ENCODE data around the gene MMP25.

The MMP25 gene

DNA sequence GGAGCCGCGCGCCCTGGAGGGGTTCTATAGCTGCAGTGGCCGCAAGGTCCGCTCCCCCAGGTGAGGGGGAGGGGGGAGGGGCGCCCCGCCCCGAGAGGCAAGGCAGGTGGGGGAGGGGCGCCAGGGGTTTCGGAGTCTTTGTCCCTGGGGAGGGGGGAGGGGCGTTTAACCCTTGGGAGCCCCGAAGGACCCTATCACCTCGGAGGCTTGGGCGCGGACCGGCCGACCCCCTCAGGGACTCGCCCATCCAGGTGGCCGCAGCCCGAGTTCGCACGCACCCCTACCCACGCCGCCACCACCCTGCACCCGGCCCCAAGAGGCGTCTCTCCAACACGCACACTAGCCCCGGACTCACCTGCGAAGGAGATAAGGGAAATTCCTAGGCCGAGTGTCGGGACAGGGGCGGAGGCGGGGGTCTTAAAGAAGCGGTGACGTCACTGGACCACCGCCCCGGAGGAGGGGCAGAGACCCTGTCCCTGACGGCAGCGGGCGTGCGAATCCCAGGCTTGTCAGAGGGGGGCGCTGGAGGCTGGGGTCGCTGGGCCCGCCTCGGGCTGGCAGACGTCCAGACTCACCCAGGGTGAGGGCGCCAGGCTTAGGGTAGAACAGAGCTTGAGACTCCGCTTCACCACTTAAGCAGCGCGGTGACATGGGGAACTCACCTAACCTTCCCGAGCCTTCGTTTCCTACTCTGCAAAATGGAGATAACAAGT lies 28.4 kb upstream of the MMP25 start, which contains the start of gene CLDN6:
TSS of gene CLDN6 (minus strand) at position 390 of the 713 bp plus-strand sequence. CDS start 2,162 bp downstream, outside the sequence.
- no peak for DNase-seq

DNA sequence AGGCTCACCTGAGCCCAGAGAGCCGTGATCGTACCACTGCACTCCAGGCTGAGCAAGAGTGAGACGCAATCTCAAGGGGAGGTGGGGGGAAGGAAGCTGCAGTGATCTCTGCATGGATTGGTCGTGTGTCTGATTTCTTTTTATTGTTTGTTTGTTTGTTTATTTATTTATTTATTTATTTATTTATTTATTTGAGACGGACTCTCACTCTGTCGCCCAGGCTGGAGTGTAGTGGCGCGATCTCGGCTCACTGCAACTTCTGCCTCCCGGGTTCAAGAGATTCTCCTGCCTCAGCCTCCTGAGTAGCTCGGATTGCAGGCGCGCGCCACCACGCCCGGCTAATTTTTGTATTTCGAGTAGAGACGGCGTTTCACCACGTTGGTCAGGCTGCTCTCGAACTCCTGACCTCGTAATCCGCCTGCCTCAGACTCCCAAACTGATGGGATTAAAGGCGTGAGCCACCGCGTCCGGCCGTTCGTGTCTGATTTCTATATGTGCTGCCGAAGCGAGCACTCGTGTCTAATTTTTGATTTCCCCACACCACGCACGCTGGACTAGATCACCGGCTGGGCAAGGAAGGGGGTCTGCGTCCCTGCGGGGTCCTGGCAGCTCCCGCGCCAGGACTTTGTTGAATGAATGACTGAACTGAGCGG lies 26.6 kb upstream of the MMP25 start:
- DNase-seq = no peak

DNA sequence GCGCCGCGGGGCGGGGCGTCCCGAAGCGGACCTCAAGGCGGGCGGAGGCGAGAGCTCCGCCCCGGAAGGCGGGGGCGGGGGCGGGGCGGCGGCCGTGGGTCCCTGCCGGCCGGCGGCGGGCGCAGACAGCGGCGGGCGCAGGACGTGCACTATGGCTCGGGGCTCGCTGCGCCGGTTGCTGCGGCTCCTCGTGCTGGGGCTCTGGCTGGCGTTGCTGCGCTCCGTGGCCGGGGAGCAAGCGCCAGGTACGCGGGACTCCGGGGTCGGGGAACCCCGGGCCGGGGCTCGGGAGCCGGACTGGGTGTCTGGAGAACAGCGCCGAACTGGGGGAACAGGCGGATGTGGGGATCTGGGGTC lies 26.1 kb upstream of the MMP25 start, which contains the start of gene TNFRSF12A:
TSS of gene TNFRSF12A (plus strand) at position 122 of the 357 bp plus-strand sequence. CDS start at position 152, 30 bp downstream.
- peak; percentile 8 for DNase-seq

DNA sequence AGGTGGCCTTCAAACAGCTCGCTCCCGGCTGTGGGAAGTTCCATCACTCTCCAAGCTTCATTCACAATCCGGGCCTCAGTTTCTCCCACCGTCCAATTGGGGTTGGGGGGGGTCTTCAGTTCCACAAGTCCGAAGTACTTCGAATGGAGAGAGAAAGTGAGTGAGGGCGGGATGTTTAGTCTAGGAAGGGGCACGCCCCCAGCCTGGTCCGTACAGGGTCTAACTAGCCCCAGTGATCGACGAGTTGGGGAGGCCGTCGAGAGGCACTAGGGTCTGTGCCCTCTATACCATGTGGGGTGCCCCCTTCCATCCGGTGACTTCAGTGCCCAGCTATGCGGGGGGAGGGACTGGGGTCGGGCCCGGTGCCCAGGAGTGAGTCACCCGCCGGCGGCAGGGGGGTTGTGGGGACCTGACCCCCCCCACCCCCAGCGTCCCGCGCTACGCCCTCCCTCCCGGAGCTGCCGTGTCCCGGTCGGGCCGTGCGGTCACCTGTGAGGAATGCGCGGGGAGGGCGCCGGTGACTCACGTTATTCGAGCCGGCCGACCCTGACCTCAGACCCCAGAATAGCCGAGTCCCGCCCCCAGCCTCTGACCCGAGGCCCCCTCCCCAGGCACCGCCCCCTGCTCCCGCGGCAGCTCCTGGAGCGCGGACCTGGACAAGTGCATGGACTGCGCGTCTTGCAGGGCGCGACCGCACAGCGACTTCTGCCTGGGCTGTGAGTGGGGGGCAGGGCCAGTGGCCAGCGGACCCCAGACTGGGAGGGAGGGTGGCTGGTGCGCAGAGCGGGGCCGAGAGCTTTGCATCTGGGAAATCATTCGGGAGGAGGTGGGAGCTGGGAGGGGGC lies 25.5 kb upstream of the MMP25 start:
- no peak for DNase-seq

DNA sequence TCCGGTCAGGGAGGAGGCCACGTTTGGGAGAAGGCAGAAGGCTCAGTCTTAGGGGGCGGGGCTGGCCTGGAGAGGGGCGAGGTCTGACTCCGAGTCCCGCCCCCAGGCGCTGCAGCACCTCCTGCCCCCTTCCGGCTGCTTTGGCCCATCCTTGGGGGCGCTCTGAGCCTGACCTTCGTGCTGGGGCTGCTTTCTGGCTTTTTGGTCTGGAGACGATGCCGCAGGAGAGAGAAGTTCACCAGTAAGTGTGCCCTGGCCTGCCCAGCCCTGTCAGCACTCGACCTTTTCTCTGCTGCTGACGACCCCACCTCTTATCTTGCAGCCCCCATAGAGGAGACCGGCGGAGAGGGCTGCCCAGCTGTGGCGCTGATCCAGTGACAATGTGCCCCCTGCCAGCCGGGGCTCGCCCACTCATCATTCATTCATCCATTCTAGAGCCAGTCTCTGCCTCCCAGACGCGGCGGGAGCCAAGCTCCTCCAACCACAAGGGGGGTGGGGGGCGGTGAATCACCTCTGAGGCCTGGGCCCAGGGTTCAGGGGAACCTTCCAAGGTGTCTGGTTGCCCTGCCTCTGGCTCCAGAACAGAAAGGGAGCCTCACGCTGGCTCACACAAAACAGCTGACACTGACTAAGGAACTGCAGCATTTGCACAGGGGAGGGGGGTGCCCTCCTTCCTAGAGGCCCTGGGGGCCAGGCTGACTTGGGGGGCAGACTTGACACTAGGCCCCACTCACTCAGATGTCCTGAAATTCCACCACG lies 24.7 kb upstream of the MMP25 start:
- no peak for DNase-seq

DNA sequence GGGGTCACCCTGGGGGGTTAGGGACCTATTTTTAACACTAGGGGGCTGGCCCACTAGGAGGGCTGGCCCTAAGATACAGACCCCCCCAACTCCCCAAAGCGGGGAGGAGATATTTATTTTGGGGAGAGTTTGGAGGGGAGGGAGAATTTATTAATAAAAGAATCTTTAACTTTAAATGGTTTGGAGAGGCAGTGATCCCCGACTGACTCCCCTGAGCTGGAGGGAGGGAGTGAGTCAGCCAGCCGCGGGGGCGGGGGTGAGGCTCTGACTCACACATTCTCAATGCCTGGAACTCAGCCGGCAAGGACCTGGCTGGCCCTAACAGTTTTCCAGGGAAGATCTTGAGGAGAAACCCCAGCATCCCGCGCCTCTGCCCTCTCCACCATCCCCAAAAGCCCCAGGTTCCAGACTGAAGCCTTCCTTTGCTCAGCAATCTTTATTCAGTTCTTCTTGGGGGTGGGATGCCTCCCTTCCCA lies 24.1 kb upstream of the MMP25 start:
- no peak for DNase-seq

DNA sequence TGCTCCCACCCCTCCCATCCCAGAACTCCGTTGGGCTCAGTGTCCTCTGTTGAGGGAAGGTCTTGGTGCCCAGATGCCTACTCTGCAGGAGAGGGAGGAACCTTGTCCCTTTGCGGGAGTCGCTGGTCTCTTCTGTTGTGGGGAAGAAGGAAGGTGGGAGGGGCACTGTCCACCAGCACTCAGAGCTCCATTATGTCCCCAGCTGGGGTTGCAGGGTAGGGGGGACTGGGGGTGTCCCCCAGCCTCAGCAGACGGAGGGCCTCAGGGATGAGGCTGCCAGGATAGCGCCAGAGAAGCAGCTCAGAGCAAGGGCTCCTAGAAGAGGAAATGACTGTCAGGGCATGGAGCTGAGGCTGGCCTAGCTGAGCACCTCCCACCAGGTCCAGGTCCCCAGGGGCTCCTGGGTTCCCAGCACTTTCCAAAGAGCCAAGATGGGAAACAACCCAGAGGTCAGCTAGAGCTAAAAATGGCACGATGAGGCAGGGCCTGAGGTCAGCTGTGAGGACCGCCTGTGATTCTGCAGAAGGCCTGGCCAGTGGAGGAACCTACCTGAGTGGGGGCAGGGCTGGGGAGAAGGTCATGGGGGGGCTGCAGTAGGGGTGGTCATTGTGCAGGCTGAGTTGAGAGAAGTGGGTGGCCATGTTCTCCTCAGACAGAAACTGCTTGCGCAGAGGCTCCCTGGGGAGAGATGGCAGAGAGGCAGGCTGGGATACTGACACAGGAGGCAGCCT lies 23.5 kb upstream of the MMP25 start:
- DNase-seq = no peak

DNA sequence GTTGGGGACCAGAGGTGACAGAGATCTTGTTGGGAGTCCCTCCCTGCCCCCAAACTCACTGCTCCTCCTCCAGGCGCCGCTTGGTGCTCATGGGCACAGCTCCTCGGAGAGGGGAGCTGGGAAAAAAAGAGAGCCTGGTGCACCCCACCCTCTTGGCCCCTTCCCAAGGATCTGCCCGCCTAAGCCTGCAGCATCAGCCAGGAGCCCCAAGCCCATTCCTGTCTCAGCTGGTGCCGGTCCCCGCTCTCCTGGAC lies 23.0 kb upstream of the MMP25 start:
- DNase-seq = no peak

DNA sequence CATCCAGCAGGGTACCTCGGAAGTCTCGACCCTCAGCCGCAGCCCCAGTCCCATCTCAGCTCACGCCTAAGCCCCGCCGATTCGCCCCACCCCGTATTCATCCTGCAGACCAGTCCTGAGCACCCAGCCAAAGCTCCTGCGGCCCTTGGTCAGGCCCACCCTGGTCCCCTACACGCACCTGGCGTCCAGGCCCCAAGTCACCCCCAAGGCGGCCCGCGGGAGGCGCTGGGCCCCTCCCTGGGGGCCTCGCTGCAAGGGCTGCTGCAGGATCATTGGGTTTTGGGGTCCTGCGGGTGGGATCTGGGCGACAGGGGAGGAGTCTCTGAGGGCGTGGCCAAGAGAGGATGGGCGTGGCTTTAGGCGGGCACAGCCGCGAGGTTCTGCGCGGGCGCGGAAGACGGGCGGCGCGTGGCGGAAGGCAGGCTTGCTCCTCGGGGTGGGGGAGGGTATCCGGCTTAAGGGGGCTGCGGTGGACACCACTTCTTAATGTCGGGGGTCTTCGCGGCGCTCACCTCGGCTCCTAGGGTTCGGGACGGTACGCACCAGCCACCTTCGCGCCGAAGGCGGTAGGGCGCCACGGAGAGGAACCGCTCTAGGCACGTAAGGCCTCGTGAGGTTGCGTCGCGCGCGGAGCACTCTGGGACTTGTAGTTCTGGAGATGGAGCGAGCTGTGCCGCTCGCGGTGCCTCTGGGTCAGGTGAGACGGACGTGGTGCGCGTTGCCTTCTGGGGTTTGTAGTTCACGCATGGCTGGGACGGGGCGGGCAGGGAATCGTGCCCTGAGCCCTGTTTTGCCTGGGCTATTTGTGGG lies 22.5 kb upstream of the MMP25 start, which contains the start of the genes HCFC1R1 and THOC6:
TSS of gene HCFC1R1 (minus strand) at position 274 of the 810 bp plus-strand sequence. CDS start at position 273, 1 bp downstream.
TSS of gene THOC6 (plus strand) at position 367 of the 810 bp plus-strand sequence. CDS start at position 659, 292 bp downstream.
- peak; percentile 94 for DNase-seq

DNA sequence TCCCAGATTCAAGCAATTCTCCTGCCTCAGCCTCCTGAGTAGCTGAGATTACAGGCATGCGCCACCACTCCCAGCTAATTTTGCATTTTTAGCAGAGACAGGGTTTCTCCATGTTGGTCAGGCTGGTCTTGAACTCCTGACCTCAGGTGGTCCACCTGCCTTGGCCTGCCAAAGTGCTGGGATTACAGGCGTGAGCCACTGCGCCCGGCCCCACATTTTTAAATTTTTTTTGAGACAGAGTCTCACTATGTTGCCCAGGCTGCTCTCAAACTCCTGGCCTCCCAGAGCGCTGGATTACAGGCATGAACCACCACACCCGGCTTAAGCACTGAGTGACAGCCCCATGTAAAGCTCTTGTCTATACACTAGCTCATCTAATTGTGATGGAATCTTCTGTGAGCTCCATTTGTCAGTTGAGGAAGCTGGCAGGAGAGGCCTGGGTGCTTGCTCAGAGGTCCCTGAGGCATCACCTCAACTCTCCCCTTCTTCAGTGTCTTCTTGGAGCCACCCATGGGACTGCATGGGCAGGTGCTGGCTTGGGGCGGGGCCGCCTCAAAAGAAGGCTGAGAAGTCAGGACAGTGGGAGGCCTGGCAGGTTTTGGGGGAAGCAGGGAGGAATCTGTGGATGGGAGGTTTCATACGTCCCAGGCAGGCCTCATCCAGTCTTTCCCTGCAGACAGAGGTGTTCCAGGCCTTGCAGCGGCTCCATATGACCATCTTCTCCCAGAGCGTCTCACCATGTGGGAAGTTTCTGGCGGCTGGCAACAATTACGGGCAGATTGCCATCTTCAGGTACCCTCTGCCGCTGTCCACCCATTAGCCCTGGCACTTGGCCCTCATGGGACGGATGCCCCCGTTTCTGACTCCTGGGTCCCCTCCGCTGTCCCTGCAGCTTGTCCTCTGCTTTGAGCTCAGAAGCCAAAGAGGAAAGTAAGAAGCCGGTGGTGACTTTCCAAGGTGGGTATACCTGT lies 21.0 kb upstream of the MMP25 start:
- DNase-seq = no peak

DNA sequence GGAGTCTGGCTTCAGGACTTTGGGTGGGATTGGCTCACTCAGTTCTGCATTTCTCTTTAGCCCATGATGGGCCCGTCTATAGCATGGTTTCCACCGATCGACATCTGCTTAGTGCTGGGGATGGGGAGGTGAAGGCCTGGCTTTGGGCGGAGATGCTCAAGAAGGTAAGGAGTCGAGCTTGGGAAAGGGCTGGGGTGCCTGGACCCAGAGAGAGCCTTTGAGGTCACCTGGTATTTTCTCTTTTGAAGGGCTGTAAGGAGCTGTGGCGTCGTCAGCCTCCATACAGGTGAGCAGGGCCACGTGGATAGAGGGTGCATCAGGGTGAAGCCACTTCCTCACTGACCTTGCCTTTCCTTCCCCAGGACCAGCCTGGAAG lies 20.4 kb upstream of the MMP25 start:
- no peak for DNase-seq

DNA sequence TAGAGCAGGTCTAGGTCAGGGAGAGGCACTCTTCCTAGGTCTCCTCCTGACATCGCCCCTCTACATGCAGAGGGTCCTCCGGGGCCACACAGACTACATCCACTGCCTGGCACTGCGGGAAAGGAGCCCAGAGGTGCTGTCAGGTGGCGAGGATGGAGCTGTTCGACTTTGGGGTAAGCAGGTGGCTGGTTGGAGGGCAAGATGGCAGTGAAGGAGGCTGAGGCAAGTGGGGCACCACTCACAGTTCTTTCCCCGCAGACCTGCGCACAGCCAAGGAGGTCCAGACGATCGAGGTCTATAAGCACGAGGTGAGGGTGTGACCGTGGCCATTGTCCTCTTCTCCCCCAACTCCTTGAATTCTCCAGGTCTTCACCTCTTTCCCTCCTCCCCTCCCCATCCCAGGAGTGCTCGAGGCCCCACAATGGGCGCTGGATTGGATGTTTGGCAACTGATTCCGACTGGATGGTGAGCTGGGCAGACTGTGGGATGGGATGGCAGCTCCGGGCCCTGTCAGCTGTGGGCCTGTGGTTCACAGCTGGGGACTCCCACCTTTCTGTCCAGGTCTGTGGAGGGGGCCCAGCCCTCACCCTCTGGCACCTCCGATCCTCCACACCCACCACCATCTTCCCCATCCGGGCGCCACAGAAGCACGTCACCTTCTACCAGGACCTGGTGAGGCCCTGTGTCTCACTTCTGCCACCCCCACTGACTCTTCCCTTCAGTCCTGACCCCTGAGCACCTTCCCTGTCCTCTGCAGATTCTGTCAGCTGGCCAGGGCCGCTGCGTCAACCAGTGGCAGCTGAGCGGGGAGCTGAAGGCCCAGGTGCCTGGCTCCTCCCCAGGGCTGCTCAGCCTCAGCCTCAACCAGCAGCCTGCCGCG lies 19.5 kb upstream of the MMP25 start:
- no peak for DNase-seq

DNA sequence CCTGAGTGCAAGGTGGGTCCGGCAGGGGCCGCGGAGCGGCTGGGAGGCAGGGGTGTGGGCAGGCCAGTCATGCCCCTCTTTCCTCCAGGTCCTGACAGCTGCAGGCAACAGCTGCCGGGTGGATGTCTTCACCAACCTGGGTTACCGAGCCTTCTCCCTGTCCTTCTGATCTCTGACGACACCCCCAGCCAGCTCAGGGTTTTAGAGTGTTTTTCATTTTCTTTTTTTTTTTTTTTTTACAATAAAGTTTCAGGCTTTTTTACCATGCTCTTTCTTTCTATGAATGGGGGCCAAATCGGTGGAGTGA lies 18.9 kb upstream of the MMP25 start:
- no peak for DNase-seq

DNA sequence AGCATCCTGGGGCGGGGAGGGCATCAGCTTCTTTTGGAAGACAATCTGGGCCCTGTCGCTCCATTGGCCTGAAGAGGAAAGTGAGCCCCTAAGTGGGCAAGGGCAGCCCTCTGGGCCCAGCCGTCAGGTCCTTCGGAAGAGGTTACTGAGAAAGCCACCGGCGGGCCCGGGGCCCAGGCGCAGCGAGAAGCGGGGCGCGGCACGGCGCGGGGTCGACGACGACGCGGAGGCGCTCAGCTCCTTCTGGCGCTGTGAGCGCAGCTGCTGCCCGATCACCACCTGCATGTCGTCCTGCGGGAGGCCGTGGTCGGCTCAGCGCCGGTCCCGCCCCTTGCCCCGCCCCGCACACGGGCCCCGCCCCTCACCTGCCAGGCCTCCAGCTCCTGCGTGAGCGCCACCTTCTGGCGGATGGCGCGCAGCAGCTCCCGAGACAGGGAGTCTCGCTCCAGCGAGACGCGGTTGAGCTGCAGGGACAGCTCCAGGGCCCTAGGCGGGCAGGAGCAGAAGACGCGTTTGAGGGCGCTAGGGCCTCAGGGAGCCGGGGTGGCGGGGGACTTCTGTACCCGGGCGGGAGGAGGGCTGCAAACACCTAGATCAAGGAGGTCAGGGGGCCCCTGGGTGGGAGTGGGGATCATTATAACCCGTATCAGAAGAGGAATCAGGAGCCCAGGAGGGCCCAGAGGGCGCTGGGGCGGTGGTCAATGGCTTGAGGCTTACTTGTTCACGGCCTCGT lies 18.2 kb upstream of the MMP25 start:
- peak; percentile 68 for DNase-seq

DNA sequence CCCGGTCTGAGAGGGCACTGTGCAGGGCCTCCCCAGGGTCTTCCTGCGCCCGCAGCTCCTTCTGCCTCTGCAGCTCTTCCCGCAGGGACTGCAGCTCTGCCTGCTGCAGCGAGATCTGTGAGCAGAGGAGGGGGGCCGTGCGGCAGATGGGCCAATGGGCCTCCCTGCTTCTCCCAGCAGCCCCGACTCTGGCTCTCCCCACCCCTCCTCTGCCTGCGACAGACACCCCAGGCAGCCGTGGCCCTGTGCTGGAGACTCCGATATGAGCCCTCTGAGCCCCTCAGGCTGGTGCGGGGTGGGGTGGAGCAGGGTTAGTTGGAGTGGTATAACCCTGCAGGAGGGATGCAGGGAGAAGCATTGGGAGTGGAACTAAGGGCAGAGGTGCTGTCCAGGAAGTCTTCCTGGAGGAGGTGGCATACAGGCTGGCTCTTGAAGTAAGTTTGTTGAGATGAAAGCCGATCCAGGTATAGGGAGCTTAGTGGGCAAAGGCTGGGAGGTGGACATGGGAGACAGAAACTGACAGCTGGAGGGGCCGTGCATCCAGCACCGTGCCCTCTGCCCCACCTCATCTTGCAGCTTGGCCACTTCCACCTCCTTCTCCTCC lies 17.5 kb upstream of the MMP25 start:
- DNase-seq = no peak

DNA sequence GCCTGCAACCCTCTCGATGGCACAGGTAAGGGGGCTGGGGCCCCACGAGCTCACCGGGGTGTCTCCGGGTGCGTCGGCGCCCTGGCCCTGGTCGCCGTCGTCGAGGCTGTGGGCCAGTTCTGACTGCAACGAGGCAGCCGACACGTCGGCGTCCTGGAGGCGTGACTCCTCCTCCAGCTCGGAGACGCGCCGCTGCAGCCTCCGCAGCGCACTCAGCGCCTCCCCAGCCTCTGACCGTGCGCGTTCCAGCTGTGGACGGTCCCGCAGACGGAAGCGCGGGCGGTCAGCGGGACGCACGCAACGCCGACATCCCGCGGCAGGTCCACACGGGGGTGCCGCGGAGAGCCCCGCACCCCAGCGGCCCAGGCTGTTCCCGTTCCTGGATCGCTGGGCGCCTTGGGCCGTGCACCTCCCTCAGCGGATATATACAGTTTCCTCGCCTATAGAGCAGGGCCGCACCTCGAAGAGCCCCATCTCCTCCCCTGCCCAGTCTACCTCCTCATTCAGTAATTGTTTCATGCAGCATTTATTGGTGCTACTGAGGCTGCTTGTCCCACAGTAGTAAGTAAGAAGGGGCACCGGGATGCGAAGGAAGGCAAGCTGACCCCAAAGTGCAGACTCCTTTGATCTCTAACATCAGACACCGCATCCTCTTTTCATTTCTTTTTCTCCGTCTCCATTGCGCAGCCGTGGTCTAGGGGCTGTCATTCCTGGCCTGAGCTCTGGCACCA lies 16.7 kb upstream of the MMP25 start:
- DNase-seq = no peak

Data from DMS153 (cell line).